ENCODE data around the gene SLC22A4.

DNA sequence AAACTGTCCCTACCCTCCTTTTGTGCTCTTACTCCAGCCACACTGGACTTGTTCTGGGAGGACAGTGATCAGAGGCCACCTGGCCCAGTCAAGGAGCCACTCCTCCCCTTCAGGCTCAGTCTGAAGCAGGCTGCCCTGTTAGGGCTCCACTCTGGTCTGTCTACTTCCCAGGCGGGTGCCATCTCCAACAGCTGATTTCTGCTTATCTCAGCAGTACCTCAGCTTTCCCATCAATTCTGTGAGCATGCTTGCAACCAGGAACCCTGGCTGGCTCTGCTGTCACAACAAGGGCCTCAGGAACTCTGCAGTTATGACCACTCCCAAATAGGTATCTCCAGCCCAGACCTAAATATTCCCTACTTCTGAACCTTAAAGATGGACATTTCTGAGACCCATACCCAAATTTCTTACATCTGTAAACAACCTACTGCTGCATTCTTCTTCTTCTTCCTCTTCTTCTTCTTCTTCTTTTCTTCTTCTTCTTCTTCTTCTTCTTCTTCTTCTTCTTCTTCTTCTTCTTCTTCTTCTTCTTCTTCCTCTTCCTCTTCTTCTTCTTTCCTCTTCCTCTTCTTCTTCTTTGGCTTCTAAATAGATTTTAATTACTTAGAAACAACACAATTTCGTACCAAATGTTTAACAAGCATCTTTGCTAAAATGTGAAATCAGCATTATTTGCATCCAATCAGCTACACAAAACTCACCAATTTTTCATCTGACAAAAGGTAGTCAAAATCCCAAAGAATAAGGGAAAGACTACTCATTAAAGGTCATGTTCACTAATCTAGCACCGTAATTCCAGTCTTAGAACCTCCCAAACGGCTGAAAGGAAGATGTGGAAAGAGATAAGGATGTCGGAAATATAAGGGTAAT, 13.6 kb upstream of the SLC22A4 start:
- TF ChIP-seq YY1 (IDR thresholded peaks at IDR 0.05; ENCODE audit: low read depth) (no peak), EP300 (IDR thresholded peaks at IDR 0.05; ENCODE audit: borderline replicate concordance) (no peak), NFIC (IDR thresholded peaks at IDR 0.05) (no peak), RAD21 (IDR thresholded peaks at IDR 0.05; ENCODE audit: low read depth) (no peak), CREB1 (IDR thresholded peaks at IDR 0.05; ENCODE audit: low read depth) (no peak), FOXM1 (IDR thresholded peaks at IDR 0.05; ENCODE audit: borderline replicate concordance, low read depth) (no peak)
- TF ChIP-seq, protein P1, sequence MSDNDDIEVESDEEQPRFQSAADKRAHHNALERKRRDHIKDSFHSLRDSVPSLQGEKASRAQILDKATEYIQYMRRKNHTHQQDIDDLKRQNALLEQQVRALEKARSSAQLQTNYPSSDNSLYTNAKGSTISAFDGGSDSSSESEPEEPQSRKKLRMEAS (IDR thresholded peaks at IDR 0.05) = no peak
- TF ChIP-seq, protein P2, sequence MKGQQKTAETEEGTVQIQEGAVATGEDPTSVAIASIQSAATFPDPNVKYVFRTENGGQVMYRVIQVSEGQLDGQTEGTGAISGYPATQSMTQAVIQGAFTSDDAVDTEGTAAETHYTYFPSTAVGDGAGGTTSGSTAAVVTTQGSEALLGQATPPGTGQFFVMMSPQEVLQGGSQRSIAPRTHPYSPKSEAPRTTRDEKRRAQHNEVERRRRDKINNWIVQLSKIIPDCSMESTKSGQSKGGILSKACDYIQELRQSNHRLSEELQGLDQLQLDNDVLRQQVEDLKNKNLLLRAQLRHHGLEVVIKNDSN (IDR thresholded peaks at IDR 0.05) = no peak
- TF ChIP-seq, protein P3, sequence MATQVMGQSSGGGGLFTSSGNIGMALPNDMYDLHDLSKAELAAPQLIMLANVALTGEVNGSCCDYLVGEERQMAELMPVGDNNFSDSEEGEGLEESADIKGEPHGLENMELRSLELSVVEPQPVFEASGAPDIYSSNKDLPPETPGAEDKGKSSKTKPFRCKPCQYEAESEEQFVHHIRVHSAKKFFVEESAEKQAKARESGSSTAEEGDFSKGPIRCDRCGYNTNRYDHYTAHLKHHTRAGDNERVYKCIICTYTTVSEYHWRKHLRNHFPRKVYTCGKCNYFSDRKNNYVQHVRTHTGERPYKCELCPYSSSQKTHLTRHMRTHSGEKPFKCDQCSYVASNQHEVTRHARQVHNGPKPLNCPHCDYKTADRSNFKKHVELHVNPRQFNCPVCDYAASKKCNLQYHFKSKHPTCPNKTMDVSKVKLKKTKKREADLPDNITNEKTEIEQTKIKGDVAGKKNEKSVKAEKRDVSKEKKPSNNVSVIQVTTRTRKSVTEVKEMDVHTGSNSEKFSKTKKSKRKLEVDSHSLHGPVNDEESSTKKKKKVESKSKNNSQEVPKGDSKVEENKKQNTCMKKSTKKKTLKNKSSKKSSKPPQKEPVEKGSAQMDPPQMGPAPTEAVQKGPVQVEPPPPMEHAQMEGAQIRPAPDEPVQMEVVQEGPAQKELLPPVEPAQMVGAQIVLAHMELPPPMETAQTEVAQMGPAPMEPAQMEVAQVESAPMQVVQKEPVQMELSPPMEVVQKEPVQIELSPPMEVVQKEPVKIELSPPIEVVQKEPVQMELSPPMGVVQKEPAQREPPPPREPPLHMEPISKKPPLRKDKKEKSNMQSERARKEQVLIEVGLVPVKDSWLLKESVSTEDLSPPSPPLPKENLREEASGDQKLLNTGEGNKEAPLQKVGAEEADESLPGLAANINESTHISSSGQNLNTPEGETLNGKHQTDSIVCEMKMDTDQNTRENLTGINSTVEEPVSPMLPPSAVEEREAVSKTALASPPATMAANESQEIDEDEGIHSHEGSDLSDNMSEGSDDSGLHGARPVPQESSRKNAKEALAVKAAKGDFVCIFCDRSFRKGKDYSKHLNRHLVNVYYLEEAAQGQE (IDR thresholded peaks at IDR 0.05; ENCODE audit: low read depth) = no peak

All from Ishikawa (cell line).